Upper lobe of left lung (tissue), 4 donors: Measurements from ENCODE around the gene SNX20.

Source experiments
- POLR2A ChIP-seq, 4 donors: fragments of 450-650 bp; IDR thresholded peaks; one replicate each; pipeline ENCODE4 v1.5.1; 2016 to 2017; ENCODE audit warnings: antibody characterized with exemption in 4 of 4, mild to moderate bottlenecking in 2 of 4
- POLR2AphosphoS5 ChIP-seq, 2 donors: sonication (generic); formaldehyde crosslinking; IDR thresholded peaks; one replicate each; pipeline ENCODE4 v1.5.1; 2017; ENCODE audit warnings: antibody characterized with exemption in 2 of 2
- TF ChIP-seq, protein P1 (sequence below), 6 experiments: fragments of 450-650 bp in 4 of 6; fragments of 200-600 bp in 2 of 6; sonication (generic) in 2 of 6; IDR thresholded peaks; one replicate each; pipeline ENCODE4 v1.5.1; 2016 to 2019; ENCODE audit warnings: antibody characterized with exemption in 6 of 6

DNA sequence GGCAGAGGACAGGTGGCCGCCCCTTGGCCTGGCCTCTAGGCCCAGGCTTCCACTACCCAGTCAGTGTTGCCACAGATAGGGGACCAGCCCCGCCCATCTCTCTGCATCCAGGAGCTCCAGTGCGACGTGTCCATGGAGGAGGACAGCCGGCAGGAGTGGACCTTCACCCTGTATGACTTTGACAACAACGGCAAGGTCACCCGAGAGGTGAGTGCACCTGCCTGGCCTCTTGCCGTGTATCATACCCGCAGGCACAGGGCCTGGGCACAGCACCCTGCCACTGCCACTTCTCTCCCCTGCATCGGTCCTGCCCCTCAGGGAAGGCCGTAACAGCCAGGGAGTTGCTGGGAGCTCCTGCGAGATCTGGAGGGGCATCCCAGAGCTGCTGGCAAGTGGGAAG is 55.7 kb downstream of the SNX20 start:
- TF ChIP-seq POLR2AphosphoS5 (IDR thresholded peaks at IDR 0.05) = no peak
- TF ChIP-seq, protein P1, sequence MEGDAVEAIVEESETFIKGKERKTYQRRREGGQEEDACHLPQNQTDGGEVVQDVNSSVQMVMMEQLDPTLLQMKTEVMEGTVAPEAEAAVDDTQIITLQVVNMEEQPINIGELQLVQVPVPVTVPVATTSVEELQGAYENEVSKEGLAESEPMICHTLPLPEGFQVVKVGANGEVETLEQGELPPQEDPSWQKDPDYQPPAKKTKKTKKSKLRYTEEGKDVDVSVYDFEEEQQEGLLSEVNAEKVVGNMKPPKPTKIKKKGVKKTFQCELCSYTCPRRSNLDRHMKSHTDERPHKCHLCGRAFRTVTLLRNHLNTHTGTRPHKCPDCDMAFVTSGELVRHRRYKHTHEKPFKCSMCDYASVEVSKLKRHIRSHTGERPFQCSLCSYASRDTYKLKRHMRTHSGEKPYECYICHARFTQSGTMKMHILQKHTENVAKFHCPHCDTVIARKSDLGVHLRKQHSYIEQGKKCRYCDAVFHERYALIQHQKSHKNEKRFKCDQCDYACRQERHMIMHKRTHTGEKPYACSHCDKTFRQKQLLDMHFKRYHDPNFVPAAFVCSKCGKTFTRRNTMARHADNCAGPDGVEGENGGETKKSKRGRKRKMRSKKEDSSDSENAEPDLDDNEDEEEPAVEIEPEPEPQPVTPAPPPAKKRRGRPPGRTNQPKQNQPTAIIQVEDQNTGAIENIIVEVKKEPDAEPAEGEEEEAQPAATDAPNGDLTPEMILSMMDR (IDR thresholded peaks at IDR 0.05) = no peak
- TF ChIP-seq POLR2A (IDR thresholded peaks at IDR 0.05) = no peak
